Stimulated activated CD8-positive, alpha-beta memory T cell treated with anti-CD3 and anti-CD28 coated beads, Interleukin-7, amount 100 ng/mL, for 1 hour (primary cell): ENCODE data around the gene RAB20.

Experiments
- DNase-seq, 2 donors: peaks; one replicate each; pipeline ENCODE4 v3.0.0-alpha.2; 2020; ENCODE audit warnings: low read depth in 2 of 2

The RAB20 gene

DNA sequence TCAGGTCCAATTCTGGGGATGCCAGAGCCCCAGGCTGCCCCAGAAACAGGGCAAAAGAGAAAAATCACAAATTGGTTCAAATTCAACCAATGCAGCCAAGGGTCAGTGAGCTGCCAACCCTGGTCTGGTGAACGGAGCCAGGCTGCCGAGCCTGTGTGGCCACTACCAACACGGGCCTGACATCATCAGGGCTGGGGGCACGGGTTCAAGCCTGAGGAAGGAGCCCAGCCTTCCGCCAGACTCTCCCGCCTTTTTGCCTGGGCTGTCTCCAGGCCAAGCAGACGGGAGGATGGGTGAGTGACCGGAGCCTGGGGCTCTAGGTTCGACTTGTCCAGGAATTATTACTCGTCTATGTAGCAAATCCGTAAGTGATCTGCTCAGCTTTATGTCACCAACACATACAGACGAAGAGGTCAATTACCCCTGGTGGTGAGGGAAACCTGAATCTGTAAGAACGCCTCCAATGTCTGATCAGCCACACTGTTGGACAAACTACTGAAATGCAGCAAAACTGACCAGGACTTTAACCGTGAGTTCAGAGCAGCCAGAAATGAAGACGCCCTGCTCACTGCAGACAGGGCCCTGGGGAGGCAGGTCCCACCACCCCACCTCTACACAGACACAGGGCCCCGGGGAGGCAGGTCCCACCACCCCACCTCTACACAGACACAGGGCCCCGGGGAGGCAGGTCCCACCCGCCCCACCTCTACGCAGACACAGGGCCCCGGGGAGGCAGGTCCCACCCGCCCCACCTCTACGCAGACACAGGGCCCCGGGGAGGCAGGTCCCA lies 31.8 kb downstream of the RAB20 start:
- no peak for DNase-seq

DNA sequence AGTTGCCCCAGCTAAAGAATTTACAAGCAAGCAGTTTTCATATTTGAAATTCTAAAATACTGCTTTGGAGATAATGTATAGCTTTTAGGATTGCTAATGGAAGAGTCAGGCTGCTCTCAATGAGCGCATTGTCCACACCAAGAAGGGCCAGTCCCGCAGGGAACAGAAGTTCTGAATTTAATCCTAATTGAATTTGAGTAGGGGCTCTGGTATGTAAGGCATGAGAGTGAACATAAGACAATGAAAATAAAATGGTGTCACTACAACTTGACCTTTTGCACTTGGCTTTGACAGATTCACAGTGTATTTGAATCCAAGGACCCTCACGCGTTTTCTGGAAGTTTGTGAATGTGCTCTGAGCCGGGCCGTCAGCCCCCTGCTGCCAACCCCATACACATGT lies 32.6 kb downstream of the RAB20 start:
- DNase-seq = no peak

DNA sequence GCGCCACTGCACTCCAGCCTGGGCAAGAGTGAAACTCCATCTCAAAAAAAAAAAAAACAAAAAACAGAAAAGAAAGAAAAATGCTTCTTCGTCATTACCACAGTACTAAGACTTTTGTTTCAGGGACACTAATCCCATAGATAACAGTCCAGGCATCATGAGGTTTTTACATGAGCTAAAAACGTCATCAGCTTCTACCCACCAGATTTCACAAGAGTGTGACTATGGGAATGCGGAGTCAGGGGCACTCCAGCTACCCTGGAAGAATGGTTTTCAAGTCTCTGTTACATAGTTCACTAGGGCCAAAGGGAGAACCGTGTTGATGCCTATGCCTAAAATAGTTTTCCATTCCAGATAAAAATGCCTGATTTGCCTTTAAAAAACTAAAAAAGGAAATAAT lies 33.2 kb downstream of the RAB20 start:
- DNase-seq = no peak

DNA sequence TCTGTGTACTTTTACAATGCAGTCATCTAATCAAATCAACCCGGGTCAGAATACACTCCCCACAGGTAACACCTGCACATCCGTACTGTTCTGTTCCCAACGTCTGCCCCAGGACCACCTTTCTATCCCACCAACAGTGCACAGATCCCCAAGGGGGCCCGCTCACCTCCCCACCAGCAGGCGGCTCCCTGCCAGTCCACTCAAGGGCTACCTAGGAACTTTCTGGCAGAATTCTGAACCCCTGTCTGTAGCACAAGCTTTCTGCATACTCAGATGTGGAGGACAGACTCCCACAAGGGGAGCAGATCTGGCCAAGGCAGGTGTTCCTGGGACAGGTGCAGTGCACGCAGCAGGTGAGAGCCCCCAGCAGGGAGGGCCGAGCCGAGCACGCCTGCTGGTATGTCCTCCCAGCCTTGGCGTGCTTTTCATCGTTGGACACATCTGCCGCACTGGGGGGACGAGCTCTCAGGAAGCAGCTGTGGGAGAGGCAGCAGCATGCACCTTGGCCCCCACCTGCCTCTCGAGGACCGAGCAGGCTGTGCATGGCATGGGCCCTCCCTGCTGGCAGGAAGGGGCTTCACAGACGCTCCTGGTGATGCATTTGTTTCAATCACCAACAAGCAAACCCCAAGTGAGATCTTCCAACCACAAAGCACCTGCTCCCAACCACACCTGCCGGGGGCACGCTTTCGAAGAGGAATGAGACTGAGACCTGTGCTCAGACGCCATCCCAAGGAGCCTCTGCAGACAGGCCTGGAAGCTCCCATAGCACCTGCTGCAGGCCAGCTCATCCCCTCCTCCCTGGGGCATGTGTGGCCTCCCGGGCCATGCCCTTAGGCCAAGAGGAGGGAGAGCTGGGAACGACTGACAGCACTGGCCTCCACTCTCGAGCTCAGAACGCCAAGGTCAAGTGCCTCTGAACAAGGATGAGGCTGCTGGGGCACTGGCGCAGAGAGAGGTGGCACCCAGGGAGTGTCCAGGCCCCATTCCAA lies 35.9 kb downstream of the RAB20 start:
- DNase-seq = no peak

DNA sequence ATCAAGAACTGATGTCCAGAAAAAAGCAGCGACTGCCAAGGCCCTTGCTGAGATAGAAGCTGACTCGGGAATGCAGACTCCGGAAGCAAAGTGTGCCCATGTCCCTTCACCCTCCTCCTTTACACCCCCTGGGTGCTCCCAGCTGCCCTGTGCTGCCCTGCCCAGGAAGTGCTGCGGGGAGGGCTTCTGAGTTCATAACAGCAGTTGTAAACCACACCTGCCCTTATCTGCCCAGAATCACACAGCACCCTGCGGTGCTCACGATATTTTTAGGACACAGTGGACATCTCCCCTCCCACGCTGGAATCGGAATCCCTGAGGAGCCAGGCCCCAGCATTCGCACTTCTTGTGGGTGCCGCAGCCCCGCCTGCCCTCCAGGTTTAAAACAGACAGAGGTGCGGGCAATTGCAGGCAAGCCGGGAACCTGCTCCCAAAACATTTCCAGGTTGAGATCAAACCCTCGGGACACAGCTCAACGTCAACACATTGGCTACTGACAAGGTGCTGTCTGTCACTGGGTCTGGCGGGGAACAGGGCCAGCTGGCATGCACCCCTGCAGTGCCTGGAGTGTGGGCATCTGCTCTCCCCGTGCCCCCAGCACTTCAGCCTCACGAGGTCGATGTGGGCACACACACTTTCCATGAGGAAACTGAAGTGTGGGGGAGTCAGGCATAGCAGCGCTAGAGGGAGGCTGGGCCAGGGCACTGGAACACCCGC lies 36.8 kb downstream of the RAB20 start:
- DNase-seq = no peak

DNA sequence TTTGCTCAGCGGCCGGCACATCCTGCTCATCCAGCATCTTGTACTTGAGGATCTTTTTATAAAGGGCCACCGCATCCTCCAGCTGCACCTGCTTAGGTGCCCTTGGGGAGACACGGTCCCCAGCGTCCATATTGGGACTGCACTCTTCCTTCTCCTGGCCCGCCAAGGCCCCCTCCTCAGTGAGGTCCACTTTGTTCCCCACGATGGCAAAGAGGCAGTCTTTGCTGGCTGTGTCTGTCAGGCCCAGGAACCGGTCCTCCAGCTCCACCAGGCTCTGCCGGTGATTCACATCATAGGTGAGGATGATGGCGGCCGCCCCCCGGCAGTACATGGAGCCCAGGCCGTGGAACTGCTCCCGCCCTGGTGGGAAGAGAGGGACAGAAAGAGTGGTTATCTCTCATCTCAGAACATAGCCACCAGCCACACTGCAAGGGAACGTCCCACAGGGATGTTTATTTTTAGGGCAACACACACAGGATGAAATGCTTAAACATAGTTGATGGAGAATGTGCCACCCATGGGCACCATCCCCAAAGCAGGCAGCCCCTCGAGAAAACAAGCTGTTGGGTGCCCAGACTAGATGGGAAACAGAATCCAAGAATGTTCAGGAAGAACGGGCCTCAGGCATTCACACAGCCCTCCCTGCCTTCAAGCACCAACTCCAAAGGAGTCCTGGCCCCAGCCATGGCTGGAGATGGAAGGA lies 37.5 kb downstream of the RAB20 start:
- no peak for DNase-seq

DNA sequence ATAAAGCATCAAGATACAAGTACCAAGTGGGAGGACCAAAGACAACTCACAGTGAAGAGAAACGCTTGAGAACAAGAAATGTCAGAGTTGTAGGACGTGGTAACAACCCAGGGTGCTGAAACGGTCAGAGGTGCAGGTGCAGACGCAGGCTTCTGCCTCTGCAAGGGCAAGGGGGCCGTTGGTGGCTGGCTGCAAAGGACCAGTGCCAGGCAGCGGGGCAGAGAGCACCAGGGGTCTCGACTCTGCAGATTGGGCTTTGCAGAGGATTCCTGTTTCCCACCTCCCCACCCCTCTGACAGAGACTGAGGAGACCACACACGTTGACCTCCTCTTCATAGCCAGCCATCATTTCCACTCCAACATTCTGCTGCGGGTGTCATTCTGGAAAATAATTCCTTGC lies 38.3 kb downstream of the RAB20 start:
- no peak for DNase-seq

DNA sequence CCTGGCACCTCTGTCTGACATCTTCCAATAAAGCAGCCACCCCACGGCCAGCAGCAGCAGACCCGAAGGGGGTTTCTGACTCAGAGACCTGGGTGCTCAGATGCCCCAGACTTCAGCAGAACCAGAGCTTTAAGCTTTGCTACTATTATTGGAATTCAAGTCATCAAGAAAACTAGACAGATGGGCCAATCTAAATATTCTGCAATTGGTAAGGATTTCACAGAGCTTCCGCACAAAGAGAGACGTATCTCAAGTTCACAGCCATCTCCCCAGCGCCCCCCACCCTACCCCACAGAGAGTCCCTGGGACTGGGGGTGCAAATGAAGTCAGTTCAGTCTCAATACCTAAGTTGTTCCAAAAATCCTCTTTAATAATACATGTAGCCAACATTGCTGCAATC lies 38.8 kb downstream of the RAB20 start:
- no peak for DNase-seq

DNA sequence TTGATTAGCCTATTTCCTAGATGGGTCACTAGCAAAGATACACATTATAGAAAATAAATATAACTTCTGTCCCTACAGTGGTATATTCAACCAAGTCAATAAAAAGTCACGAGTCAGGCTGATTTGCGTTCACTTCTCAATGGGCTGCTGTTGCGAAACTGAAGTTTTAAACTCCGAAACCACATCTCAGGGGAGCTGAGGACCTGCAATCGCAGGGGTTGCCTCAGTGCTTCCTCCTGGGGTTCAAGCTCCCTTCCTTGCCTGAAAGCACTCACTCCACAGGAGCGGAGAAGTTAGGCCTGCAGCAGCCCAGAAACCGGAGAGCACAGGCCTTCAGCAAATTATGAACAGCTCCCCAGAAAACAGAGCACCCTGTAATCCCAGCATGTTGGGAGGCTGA lies 39.6 kb downstream of the RAB20 start:
- DNase-seq = no peak

DNA sequence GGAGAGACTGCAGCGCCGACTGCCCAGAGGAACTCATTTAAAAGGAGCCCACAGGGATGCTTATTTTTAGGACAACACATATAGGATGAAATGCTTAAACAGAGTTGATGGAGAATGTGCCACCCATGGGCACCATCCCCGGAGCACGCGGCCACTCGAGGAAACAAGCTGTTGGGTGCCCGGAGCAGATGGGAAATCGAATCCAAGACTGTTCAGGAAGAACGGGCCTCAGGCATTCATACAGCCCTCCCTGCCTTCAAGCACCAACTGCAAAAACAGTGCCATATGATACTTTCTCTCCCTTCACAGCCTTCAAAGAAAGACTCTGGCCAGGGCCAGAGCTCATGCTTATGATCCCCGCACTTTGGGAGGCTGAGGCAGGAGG lies 40.2 kb downstream of the RAB20 start:
- no peak for DNase-seq

DNA sequence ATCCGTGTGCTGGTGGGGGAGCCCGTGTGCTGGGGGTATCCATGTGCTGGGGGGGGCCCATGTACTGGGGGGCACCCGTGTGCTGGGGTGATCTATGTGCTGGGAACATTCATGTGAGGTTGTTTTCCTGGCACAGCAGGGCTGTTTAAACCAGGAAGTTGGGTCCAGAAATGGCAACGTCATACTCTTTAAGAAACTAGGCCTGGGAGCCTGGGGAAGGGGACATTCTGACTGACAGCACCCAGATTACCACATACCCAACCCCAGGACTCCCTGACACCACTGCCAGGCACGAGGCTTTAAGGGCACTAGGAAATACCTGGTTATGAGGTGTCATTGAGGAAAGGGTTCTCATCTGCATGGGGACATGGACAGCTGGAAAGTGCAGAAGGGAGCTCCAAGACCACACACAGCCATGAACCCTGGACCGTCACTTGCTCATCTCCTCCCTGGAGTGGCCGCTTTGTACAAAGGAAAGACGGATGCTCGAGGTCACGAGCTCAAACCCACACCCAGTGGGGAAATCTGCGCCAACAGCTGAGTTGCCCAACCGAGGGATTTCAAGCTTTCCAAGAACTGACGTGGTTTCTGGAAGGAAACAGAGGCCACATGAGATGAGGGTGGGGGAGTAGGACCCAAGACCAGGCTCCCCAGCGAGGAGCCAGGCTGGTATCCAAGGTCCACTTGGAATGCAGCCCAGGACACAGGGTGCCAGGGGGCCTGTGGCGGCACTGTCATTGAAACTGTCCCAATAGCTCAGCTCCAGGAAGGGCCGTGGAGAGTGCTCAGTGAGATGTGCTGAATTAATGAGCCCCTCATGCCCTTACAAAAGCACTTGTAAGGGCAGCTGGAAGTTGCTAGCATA lies 40.9 kb downstream of the RAB20 start:
- no peak for DNase-seq

DNA sequence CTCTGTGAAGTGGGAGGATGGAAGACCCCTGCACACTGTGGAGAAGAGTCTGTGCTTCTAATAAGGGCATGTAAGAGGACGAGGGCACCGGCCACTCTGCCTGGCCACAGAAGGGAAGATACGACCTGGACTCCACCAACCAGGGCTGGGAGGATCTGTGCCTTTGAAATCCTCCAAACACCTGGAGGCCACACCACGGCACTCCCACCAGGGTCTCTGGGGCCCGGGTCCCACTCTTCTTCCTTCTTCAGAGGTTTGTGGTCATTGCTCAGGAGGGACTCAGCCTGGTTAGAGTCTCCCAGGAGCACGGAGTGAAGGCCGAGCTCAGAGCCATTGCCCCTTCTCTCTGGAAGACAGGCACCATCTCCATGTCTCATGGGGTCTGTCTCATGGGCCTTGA lies 42.0 kb downstream of the RAB20 start:
- no peak for DNase-seq

DNA sequence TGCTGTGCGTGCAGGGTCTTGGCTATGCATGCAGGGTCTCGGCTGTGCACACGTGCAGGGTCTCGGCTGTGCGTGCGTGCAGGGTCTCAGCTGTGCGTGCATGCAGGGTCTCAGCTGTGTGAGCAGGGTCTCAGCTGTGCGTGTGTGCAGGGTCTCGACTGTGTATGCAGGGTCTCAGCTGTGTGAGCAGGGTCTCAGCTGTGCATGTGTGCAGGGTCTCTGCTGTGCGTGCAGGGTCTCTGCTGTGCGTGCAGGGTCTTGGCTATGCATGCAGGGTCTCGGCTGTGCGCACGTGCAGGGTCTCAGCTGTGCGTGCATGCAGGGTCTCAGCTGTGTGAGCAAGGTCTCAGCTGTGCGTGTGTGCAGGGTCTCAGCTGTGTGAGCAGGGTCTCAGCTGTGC lies 42.5 kb downstream of the RAB20 start:
- DNase-seq = no peak

DNA sequence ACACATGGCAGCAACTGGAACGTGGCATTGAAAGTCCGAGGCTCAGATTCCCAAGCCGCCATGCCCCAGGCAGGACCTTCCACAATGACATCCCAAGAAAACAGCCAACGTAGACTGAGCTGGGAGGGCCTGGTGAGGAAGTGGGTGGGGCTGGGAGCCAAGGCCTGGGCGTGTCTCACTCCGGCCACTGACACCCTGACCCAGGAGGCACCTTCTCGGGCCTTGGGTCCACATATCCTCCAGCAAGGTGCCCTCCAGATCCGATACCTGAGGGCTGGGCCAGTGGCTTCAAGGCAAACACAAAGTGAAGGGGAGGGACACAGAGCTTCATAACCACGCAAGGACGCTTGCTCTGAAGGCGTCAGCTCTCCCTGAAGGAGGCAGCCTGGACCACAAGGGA lies 43.0 kb downstream of the RAB20 start:
- no peak for DNase-seq

DNA sequence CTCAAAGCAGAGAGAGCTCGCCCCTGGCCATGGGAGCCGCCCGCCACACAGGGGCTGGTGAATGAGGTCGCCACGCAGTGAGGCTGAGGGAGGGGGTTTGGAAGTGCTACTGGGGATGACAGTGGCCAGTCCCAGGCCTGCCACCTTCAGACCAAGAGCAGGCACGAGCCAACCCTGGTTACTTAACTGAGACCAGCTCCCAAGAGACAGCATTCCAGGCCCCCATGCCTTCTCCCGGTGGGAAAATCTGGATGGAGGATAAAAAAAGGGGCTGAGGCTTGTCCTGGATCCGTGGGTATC lies 43.3 kb downstream of the RAB20 start:
- DNase-seq = no peak

DNA sequence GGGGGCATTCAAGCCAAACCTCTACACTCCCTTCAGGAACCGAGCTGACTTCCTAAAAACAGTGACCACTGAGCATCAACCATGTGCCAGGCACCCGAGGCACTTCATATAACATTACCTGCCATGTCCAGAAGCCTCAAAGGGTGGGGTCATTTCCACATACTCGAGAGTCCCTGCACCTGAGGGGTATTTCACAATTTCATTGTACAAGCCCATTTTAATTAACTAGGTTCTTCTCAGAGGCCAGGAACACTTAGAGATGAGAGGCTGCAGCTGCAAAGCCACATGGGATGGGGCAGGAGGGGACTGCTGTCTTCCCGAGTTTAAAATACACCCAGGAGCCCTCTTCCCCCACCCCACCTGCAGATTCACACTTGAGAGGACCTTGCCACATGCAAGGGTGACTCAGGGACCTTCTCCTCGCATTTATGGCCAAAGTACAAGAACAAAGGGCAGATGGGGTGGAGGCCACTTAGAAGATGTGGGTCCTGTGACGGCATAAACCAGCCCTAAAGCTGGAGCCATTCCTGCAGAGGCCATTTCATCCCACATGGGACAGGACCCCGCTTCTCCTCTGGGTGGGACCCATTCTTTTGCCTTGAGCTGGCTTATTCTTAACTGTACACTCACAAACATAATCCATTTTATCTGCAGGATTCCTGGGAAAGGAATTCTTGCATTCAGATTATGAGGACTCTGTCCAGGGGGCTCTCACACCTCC lies 43.9 kb downstream of the RAB20 start:
- DNase-seq = no peak

DNA sequence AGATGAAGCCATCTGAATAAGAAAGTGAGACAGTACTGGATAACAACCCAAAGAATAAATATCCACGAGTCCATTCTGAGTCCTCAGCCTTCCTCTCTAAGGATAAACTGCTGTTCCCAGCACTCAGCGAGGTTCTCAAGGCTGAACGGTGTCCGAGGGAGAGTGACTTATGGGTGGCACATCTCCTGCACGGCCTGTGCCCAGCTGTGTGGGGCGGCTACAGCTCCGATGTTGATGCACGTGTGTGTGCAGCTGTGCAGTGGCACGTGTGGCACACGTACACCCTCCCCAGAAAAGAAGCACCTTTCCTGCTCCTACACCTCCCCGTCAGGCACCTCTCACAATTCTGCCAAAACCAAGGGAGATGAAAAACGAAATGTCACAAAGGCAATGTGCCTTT lies 45.0 kb downstream of the RAB20 start:
- no peak for DNase-seq

DNA sequence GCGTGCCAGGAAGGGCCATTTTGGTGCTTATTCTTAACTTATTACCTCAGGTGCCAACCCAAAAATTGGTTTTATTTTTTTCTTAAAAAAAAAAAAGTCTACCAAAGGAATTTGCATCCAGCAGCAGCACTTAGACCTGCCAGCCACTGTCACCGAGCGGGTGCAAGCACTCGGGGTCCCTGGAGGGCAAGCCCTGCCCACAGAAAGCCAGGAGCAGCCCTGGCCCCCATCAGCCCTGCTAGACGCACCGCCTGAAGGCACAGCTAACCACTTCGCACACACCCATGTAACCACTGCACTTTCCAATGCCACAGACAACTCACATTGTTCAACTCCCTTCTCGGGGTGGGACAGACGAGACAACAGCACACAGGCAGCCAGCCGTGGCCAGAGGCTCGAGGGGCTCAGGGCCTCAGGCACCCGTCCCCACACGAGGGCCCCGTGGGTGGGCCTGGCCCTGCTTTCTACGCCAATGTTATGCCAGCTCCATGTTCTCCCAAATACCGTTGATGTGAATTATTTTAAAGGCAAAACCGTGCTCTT lies 49.3 kb downstream of the RAB20 start:
- no peak for DNase-seq

DNA sequence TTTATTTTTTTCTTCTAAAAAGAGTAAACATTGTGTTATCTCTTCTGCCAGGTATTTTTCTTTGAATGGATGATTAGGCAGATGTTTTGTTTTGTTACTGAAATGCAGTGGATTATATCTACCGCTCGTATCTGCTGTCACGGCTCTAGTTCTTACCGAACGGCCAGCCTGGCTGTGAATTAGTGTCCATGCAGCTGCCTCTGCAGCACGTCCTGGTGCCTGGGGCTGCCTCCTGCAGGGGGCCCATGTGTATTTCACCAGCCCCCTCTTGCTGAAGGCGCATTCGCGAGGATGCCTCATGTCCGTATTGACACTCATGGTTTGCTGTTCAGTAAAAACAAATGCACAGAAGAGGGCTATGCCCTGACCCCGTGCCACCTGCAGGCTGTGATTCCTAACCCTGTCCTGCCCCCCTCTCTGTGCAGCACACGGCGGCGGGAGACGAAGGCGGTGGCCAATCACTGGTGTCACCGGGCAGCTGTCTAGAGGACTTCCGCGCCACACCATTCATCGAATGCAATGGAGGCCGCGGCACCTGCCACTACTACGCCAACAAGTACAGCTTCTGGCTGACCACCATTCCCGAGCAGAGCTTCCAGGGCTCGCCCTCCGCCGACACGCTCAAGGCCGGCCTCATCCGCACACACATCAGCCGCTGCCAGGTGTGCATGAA lies 49.9 kb downstream of the RAB20 start:
- DNase-seq = no peak
